ENCODE measurements around the gene CASP10. TPM values are rescaled to one million over a fixed set of nuclear protein-coding genes. Genes with fewer than 3 reads are reported as not detected.

CASP10 gene
- total RNA-seq, 2 donors from 2014 or later = 15.7 to 17.4 TPM

- DNase-seq (no peak), ATAC-seq (replicated peaks in 1 of 2) (no peak)
- Mint-ChIP-seq H3K27me3 (ENCODE audit: low read depth) (no peaks in the 10 kb centered on the region), H3K9me3 (no peaks in the 10 kb centered on the region), H3K4me1 (ENCODE audit: low read depth) (peaks cover 81% of the 10 kb centered on the region), H3K27ac (peak overlapping the region; percentile 84), H3K36me3 (ENCODE audit: insufficient read depth in 2 of 2) (peaks cover 14 to 25% of the 10 kb centered on the region in 2 donors), H3K4me3 (peak overlapping the region; percentile 19 to 64)
Measured at GRCh38 chr2:201266629-201267028, 83.7 kb downstream of the CASP10 start.

DNA sequence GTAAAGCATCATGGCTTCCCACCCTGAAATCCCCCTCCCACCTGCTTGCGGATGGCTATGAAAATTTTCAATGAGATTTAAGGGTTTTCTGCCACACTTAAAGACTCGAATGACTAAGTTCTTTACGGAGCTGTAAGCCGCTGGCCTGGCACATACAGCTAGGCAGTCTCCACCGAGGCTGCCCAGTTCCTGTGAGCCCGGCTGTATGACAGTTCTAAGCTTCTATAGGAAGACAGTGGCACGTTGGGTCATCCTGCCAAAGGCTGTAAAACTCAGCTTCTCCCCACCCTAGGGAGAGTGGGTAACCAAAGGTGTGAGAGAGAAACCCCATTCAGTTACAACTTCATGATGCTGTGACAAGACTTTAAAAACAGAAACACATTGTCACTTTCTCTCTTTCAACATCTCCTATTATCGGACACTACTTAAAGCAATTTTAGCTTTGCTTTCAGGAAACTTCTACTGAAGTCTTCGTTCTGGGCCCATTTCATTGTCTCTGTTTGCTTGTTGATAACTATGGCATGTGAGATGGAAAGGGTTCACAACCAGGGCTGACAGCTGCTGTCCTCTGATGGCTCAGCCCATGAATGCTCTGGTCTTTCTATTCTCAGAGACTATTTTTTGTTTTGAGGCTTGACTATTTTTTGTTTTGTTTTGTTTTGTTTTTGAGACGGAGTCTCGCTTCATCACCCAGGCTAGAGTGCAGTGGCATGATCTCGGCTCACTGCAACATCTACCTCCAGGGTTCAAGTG lies 84.5 kb downstream of the CASP10 start:
- peak overlapping the region; percentile 4 to 41 for H3K4me3 Mint-ChIP-seq

GRCh38 chr2:201269764-201270163 lies 86.8 kb downstream of the CASP10 start:
- Mint-ChIP-seq H3K27ac (no peak overlapping the region), H3K27me3 (ENCODE audit: low read depth) (no peaks in the 10 kb centered on the region), H3K9me3 (no peaks in the 10 kb centered on the region), H3K4me3 (no peak overlapping the region), H3K36me3 (ENCODE audit: insufficient read depth in 2 of 2) (peaks cover 20 to 36% of the 10 kb centered on the region in 2 donors), H3K4me1 (ENCODE audit: low read depth) (peaks cover 73% of the 10 kb centered on the region)
- no peak for DNase-seq
- ATAC-seq (replicated peaks in 1 of 2) = no peak

More for the DNA sequence above, 84.5 kb downstream of the CASP10 start:
- Mint-ChIP-seq H3K9me3 (no peaks in the 10 kb centered on the region), H3K27ac (no peak overlapping the region), H3K36me3 (ENCODE audit: insufficient read depth in 2 of 2) (peaks cover 17 to 27% of the 10 kb centered on the region in 2 donors), H3K4me1 (ENCODE audit: low read depth) (peaks cover 84% of the 10 kb centered on the region), H3K27me3 (ENCODE audit: low read depth) (no peaks in the 10 kb centered on the region)
- ATAC-seq (replicated peaks in 1 of 2) = peak in 1 of 2 donors; percentile 45
- peak in 1 of 2 donors; percentile 31 for DNase-seq

DNA sequence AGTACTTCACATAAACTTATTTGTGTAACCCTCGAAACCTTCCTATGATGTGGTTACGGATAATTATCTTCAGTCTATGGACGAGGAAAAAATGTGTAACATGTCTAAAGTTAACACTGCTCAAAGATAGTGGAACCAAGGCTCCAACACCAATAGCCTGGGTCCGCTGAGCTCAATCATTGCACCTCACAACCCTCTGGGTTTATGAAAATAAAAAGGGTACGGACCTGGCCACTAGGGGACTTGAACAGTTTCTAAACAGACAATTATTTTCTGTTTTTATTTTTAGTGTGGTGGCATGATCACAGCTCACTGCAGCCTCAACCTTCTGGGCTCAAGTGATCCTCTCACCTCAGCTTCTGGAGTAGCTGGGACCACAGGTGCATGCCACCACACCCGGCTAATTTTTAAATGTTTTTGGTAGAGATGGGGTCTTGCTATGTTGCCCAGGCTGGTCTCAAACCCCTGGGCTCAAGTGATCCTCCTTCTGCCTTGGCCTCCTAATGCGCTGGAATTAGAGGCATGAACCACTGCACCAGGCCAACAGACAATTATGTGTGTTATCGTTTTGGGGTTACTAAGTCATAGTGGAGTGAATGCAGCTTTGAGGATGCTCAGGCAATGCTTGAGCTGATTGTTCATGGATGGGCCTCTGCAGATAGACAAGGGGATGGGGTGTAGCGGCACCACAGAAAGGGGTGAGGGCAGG lies 87.5 kb downstream of the CASP10 start:
- Mint-ChIP-seq H3K9me3 (no peaks in the 10 kb centered on the region), H3K4me3 (no peak overlapping the region), H3K27ac (no peak overlapping the region), H3K4me1 (ENCODE audit: low read depth) (peaks cover 67% of the 10 kb centered on the region), H3K36me3 (ENCODE audit: insufficient read depth in 2 of 2) (peaks cover 18 to 42% of the 10 kb centered on the region in 2 donors), H3K27me3 (ENCODE audit: low read depth) (no peaks in the 10 kb centered on the region)
- DNase-seq (no peak), ATAC-seq (replicated peaks in 1 of 2) (no peak)

- Mint-ChIP-seq H3K9me3 (no peaks in the 10 kb centered on the region), H3K4me1 (ENCODE audit: low read depth) (peaks cover 53% of the 10 kb centered on the region), H3K4me3 (peak overlapping the region; percentile 0 to 24), H3K36me3 (ENCODE audit: insufficient read depth in 2 of 2) (peaks cover 16 to 46% of the 10 kb centered on the region in 2 donors), H3K27ac (peak overlapping the region; percentile 25), H3K27me3 (ENCODE audit: low read depth) (no peaks in the 10 kb centered on the region)
- DNase-seq (no peak), ATAC-seq (replicated peaks in 1 of 2) (peak in 1 of 2 donors; percentile 18)
Measured at GRCh38 chr2:201271917-201272316, 89.0 kb downstream of the CASP10 start.

DNA sequence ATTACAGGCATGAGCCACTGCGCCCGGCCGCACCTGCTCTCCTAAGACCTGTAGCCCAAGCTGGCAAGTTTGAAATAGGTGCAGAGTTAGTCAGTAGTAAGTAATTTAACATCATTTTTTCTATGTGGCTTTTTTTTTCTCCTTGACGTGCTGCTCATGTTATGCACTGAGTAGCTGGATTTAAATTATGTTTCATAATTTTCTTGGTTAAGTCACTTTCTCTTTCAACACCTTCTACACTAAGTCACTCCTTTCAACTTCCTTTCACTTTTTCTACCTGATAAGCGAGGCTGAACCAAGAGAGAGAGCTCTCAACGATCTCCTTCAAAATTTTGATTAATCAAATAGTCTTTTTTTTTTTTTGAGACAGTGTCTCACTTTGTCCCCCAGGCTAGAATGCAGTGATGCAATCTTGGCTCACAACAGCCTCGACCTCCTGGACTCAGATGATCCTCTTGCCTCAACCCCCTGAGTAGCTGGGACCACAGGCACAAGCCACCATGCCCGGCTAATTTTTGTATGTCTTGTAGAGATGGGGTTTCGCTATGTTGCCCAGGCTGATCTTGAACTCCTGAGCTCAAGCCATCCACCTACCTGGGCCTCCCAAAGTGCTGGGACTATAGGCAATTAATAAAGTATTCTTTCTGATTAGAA lies 90.5 kb downstream of the CASP10 start:
- Mint-ChIP-seq H3K36me3 (ENCODE audit: insufficient read depth in 2 of 2) (peaks cover 12 to 45% of the 10 kb centered on the region in 2 donors), H3K27ac (peak overlapping the region; percentile 59), H3K27me3 (ENCODE audit: low read depth) (no peaks in the 10 kb centered on the region), H3K9me3 (no peaks in the 10 kb centered on the region), H3K4me1 (ENCODE audit: low read depth) (peaks cover 54% of the 10 kb centered on the region), H3K4me3 (peak overlapping the region; percentile 29 to 35)
- no peak for DNase-seq
- ATAC-seq (replicated peaks in 1 of 2) = peak; percentile 57 to 68

DNA sequence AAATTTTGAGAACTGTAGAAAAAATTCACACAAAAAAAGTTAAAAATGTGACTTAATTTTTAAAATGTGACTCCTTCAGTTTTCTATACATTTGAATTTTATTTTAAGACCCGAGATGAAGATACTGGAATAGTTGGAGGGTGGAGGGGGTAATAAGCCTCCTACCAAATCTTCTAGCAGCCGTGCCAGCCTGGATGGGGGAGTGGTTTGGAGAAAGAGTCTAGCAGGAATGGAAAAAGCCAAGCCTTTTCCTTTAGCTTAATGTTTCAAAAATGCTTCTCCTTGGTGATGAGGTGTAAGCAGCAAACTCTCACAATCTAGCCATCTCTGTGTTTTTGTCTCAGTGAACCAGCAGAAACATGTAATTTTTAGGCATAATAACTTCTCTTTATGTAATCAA lies 92.1 kb downstream of the CASP10 start:
- Mint-ChIP-seq H3K4me3 (no peak overlapping the region), H3K27ac (peak overlapping the region; percentile 66), H3K9me3 (no peaks in the 10 kb centered on the region), H3K36me3 (ENCODE audit: insufficient read depth in 2 of 2) (peaks cover 16 to 50% of the 10 kb centered on the region in 2 donors), H3K27me3 (ENCODE audit: low read depth) (no peaks in the 10 kb centered on the region), H3K4me1 (ENCODE audit: low read depth) (peaks cover 55% of the 10 kb centered on the region)
- ATAC-seq (replicated peaks in 1 of 2) (no peak), DNase-seq (no peak)

- no peaks in the 10 kb centered on the region for H3K9me3 Mint-ChIP-seq
- H3K4me1 Mint-ChIP-seq (ENCODE audit: low read depth) = peaks cover 49% of the 10 kb centered on the region
- no peak for ATAC-seq (replicated peaks in 1 of 2)
- no peak overlapping the region for H3K27ac Mint-ChIP-seq
- no peak for DNase-seq
- H3K4me3 Mint-ChIP-seq = no peak overlapping the region
- H3K27me3 Mint-ChIP-seq (ENCODE audit: low read depth) = no peaks in the 10 kb centered on the region
- H3K36me3 Mint-ChIP-seq (ENCODE audit: insufficient read depth in 2 of 2) = peaks cover 21 to 56% of the 10 kb centered on the region in 2 donors
Measured at GRCh38 chr2:201275990-201276389, 93.0 kb downstream of the CASP10 start.

- Mint-ChIP-seq H3K27ac (no peak overlapping the region), H3K36me3 (ENCODE audit: insufficient read depth in 2 of 2) (peaks cover 21 to 56% of the 10 kb centered on the region in 2 donors), H3K4me3 (no peak overlapping the region), H3K27me3 (ENCODE audit: low read depth) (no peaks in the 10 kb centered on the region), H3K9me3 (no peaks in the 10 kb centered on the region), H3K4me1 (ENCODE audit: low read depth) (peaks cover 44% of the 10 kb centered on the region)
- ATAC-seq (replicated peaks in 1 of 2) = no peak
- DNase-seq = no peak
Measured at GRCh38 chr2:201276511-201276910, 93.6 kb downstream of the CASP10 start.

Other genes with a start within 250 kb of the CASP10 start
- 10 to 100 TPM; 56.9 to 60.2 TPM for gene ORC2, start 219.5 kb upstream of the CASP10 start, total RNA-seq
- 10 to 100 TPM; 31.5 to 38.0 TPM for gene HYCC2, start 111.5 kb upstream of the CASP10 start, total RNA-seq
- 10 to 100 TPM; 52.9 to 59.8 TPM for gene NDUFB3, start 111.1 kb upstream of the CASP10 start, total RNA-seq
- 100 to 1,000 TPM; 232 to 385 TPM for gene CFLAR, start 67.0 kb upstream of the CASP10 start, total RNA-seq
- 10 to 100 TPM; 45.0 to 78.7 TPM for gene CASP8, start 77.4 kb downstream of the CASP10 start, total RNA-seq
- 1 to 10 TPM; 3.3 to 3.7 TPM for gene FLACC1, start 174.2 kb downstream of the CASP10 start, total RNA-seq

Data from activated T-cell treated with anti-CD3 and anti-CD28 coated beads, Interleukin-2, amount 50 U/mL, for 72 hours (primary cell).